HG02885 (cell line): ENCODE data around the gene C1orf21.

Experiments
- ATAC-seq: cut with Tn5 transposase; IDR thresholded peaks from one replicate; pipeline ENCODE4 v1.9.1; 2021; ENCODE audit warnings: mild to moderate bottlenecking; ENCODE audit not compliant: unreplicated experiment, poor library complexity

C1orf21 gene

DNA sequence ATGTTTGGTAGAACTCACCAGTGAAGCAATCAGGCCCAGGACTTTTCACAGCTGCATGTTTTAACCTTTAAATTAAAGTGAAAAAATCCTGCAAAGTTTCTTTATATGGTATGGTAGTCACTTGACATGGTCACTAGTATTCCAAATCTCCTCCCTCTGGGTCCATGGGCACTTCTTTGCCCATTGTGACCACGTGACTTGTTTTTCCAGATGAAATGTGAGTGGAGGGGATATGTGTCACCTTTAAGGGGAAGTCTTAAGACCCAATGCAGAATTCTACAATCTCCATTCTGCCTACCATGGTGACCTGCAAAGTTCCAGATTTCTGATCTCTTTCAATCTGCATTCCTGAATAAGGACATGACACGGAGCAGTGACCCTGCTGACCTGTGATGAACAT, 152.8 kb downstream of the C1orf21 start:
- ATAC-seq, result no peak

DNA sequence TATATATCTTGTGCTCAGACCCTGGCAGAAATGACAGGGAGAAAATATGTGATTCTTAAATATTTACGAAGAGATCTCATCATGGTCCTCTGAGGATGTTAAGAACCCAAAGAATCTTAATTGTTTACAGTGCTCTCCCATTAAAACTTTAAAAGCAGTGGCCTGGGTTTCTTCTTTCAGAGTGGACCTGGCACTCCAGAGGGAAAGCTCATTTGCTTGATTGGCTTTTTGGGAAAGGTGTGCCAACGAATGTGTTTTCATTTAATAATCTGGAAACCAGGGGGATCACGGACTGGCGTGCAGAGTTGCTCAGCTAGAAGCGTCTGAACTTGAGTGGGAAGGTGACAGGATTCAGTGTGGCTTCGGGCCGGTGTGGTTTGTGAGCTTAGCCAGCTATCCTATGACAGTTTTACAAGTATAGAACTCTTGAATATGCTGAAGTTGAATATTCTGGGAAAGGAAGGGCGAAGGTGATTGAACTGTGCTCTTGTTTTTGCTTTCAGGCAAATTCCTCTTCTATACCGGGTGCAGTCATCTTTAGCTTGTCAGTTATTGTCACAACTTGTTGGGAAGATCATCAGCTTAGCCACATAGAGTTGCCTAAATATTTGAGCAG, 154.8 kb downstream of the C1orf21 start:
- ATAC-seq, result no peak

DNA sequence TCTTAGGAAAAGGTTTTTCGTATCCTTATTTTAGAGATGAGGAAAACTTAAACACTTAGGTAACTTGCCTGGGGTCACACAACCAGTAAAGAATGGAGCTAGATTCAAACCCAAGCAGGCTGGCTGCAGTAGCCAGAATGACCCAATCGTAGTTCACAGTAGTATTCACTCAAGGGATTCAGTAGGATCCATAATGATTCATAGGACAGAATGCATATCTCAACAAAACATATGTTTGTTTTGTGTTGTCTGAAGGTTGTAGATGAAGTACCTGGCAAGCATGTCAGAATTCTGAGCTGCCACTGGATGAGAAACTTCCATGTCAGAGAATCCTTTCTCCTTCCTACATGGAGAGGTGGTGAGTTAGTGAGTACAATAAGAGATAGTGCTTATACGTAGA, 155.5 kb downstream of the C1orf21 start:
- ATAC-seq, result no peak

DNA sequence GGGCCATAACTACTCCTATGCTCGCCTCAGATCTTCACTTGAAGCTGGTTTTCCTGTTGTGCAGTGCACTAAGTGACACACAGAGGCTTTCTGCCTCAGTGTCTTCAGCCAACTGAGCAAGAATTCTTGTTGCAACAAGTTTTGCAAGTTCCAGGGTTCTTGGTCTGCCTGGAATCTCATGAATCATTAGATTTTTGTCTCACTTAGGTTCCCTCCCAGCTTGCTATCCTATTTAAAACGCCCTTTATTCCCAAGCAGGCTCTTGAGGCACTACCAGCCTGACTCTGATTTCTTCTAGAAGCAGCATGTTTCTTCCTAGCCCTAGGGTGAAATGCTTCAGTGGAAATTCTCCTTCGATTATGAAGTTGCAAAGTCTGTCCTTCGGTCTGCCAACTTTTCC, 158.8 kb downstream of the C1orf21 start:
- no peak for ATAC-seq

DNA sequence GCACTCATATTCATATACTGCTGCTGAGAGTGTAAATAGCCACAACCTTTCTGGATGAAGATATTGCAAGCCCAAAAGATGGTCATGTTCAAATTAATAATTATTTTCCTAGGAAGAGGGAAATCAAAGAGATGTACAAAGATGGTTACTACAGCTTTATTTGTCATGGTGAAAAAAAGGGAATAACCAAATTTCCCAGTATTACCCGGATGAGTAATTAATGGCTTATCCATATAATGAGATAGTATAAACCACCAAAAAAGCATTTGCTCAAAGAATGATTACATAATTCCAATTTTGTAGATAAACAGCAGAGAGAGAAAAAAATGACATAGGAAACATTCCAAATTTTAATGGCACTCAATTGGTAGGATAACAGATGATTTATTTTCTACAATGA, 165.6 kb downstream of the C1orf21 start:
- ATAC-seq, result no peak

DNA sequence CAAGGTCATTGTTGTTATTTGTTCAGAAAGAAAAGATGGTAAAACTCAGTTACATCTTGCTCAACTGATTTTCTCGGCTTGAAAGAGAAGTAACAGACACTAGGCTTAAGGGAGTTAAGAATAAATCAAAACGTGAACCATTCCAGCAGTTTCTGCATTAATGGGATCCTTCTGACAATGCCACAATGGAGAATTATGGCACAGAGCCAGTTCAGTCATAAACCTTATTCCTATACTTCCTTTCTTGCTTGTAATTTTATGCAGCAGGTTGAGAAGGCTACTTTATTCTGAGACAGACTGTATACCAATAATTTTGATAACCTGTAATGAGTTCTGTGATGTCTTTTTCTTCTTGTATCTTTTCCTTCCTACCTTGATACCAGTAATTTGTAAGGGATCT, 167.0 kb downstream of the C1orf21 start:
- no peak for ATAC-seq

DNA sequence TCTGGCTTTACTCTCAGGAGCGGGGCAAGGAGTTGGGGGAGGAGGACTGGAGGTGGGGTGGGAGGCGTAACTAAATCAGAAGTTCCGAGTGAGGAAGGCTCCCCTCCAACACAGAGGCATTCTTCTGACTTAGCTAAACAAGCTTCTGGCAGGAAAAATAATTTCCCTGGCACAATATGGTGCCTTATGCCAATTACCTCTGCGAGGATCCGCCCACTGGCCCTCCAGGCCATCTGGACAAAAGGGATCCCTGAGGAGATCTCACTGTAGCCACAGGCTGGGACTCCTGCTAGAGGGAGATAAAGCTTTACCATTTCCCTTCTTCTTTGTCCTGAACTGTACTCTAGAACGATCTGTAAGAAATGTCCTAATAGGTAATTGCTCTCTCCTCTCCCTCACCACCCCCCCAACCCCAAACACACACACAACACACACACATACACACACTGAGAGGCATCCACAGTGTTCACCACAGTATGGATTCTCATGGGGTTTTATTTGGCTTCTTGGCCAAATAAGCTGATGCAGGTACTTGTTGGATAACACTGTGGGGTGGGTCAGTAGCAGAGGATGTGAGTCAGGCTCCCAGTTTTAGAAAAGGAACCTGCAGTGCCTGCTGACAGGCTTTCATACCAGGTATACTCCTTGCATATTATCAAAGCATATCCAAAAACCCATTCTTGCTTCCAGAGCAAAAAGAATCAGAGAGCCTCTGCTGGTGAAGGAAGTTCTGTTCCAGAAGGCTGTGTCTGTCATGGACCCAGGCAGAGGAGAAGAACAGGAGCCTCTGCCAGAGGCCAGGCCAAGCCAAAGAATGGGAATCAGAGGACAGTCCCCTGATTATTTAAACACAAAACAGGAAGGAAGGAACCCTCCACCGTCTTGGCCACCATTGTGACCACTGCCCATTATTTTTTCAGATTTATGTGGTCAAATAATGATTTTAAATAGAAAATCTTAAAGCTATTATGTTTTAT, 169.1 kb downstream of the C1orf21 start:
- no peak for ATAC-seq

DNA sequence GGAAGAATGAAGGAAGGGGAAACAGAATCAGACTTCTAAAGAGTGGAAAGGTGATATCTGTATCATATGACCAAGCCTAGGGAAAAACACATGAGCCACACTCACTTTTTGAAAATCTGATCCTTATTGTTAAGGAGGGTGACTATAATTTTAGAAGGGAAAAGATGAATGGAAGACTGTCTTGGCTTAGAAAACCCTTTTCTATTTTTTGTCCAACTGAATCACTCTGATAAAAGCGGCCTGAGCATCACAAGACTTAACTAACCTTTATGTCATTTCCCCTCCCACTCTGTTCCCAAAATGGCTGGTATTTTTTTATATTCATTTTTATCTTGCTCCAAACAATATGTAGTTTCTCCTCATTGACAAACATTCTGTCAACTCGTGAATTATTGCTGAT, 169.8 kb downstream of the C1orf21 start:
- ATAC-seq, result no peak

DNA sequence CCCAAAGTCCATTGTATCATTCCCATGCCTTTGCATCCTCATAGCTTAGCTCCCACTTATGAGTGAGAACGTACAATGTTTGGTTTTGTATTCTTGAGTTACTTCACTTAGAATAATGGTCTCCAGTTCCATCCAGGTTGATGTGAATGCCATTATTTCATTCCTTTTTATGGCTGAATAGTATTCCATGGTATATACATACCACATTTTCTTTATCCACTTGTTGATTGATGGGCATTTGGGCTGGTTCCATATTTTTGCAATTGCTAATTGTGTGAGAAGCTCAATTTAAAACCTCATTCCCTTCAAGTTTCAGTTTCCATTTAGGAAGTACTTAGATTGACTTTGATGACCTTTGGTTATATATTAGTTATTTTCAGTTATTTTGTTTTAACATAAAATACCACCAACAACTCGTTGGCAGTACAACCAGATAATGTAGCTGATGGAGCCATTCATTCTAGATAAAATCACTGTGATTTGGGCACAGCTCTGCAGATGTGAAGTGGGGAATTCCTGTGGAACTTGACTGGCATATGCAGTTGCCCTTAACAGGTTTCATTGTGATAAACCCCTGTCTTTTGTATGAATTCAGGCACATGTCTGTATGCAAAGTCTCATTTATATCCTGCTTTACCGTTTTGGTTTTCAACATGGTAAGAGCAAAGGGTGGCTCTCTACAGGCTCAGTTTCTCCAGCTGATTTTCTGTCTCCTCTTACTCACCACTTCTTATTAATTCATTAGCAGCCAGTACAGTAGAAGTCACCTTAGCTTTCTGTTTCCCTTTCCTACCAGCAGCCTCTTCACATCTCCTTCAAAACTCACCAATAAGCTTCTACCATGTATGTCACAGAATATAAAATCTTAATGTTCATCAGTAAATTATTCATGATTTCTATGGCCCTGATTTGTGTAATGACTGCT, 170.9 kb downstream of the C1orf21 start:
- ATAC-seq, result no peak

DNA sequence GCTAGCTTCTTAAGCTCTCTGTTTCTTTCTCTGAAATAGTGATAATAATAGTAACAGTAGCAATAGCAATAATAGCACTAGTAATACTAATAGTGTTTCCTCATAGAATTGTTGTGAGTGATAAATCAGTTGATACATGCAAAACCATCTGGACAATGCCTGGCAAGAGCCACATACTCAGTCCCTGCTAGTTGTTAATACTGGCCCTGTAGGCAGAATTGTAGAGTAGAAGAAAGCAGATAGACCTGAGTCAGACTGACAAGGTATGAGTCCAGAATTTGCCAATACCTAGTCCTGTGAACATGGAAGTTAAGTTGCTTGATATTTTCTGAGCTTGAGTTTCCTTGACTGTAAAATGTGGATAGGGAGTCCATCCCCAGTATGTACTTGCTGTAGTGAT, 171.9 kb downstream of the C1orf21 start:
- no peak for ATAC-seq

DNA sequence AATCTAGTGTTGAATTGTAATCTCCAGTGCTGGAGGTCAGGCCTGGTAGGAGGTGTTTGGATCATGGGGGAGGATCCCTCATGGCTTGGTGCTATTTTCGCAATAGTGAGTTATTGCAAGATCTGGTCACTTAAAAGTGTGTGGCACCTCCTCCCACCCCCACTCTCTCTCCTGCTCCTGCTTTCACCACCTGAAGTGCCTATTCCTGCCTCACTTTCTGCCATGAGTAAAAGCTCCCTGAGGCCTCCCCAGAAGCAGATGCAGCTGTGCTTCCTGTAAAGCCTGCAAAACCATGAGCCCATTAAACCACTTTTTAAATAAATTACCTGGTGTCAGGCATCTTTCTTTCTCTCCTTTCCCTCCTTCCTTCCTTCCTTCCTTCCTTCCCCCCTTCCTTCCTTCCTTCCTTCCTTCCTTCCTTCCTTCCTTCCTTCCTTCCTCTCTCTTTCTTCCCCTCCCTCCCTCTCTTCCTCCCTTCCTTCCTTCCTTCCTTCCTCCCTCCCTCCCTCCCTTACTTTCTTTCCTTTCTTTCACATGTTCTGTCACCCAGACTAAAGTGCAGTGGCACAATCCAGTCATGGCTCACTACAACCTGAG, 172.4 kb downstream of the C1orf21 start:
- ATAC-seq, result no peak

DNA sequence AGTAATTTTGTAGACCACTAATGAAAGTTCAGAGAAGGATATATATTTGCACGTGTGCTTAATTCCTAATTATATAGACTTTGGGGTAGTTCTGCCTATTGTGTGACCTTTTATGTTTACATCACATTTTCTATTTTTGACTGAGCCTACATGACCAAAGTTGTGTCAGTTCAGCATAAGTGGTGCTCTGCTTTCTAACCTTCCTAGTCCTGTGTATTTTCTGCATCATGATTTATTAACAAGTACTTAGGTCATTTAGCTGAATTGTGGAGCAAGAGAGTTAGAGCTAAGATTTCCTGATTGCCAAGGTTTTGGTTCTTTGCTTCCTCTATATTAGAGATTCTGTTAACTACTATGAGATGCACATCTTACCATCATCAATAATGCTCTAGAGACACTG, 176.0 kb downstream of the C1orf21 start:
- no peak for ATAC-seq

DNA sequence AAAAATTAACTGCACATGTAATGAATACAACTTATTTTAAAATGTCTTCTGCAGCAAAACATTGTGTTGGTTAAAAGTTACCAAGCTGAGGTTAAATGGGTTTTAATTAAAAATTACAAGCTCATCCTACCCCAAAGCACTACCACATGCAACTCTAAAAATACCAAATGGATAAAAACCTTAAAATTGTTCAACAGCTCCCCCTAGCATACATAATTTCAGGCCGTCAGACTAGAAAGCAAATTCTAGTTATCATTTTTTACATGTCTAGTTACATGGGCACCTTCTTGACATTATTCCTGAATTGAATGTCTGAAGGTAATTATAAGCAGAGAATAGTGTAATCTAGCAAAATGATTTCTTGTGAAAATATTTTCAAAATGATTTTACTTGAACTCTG, 176.5 kb downstream of the C1orf21 start:
- ATAC-seq, result no peak

DNA sequence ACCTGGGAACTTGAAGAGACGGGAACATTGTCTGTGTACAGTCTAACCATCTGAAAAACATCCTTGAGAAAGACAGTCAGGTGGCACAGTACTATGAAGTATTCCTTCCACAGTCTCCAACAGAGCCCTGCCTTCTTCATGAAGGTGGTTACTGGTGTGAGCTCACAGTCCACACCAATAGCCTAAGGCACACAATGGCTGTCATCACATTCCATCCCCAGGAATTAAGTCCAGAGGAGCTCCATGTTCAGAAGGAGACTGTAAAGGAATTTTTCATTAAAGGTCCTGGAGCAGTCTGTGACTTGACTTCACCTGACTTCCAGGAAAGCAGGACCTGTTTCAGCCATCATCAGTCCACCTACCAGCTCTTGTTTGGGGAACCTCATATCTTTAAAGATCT, 180.2 kb downstream of the C1orf21 start:
- no peak for ATAC-seq

DNA sequence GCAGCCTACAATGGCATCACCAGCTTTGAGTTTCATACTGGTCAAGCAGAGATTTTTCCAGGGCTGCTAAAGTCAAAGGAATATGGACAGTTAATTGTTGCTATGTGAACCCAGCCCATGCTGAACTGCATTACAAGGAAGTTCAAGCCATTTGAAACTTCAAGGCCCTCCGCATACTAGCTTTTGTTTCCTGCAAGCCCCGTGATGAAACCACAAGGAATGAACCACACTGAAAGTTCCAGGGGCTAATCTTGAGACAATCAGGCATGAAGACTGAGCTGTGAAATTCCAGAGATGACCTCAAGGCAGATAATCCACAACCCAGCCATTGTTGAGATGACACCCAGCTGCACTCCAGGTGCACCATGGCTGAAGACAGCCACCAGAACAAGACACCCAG, 180.8 kb downstream of the C1orf21 start:
- no peak for ATAC-seq

DNA sequence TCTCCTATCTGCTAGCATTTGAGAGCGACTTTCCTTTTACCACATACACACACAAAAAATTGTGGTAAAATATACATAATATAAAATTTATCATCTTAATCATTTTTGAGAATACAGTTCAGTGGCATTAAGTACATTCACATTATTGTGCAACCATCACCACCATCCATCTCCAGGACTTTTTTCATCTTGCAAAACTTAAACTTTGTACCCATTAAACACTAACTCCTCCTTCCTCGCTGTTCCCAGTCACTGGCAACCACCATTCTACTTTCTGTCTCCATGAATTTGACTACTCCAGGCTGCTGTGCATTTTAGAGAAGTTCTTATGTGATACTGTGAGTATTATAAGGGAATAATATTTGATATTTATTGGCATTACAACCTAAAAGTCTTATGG, 181.3 kb downstream of the C1orf21 start:
- ATAC-seq, result no peak

DNA sequence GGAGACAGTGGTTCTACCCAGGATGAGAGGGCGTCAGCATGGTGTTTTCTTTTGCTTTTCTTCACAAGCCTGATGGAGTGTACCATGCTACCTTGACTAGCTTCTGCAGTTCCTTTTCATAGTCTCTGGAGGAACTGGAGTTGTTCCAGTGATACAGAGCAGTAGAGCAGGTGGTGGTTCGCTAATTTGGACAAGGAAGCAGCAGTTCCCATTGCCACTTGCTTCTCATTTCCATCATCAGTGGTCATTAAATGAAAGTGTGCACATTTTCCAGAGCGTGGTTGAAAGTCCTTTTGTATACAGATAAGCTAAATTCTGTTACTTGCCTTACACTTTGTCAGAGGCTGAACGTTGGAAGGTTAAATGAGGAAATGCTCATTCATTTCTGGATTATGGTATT, 182.3 kb downstream of the C1orf21 start:
- no peak for ATAC-seq

DNA sequence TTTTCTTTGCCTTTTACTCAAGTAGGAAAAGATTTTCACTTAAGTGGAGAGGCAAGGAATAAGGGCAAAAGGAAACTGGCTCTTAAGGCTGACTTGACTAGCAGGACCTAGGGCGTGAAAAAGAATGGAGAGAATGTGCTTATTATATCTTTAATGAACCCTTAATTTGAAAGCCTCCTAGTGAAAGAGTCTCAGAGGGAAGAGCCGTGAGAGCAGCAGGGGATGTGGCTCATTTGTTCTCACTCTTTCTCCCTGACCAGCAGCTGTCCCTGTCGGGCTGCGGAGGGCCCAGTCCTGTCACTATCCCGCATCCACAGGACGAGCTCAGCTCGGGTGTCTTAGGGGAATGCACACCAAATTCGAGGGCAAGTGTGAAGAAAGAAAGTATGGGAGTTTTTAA, 187.8 kb downstream of the C1orf21 start:
- ATAC-seq, result no peak

DNA sequence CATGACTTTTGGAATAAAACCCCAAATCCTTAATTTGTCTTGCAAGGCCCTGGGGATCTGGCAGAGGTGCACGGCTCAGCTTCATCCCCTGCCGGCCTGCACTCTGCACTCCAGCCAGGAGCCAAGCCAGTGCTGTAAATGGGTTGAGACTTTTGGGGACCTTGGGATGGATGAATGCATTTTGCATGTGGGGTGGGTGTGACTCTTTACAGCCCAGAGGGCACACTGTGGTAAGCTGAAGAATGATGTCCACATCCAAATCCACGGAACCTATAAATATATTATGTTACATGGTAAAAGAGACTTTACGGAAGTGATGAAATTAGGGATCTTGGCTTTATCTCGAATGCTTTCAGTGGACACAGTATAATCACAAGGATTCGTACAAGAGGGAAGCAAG, 190.0 kb downstream of the C1orf21 start:
- no peak for ATAC-seq

DNA sequence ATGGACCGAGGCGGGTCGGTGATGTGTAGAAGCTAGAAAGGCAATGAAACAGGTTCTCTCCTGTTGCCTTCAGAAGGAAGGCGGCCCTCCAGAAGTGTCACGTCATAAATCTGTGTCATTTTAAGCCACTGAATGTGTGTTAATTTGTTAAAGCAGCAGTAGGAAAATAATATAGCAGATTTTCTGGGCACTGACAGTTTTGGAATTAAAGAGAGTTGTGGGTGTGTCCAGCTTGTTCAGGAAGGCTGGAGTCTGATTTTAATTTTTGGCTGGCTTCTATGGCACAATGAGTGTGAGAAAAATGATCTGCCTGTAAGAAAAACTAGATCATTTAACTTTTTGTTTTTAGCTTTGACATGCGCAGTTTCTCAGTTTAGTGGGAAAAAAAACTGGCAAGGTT, 190.5 kb downstream of the C1orf21 start:
- no peak for ATAC-seq
